ENCODE results near the gene BUD23.

The BUD23 gene

GRCh38 chr7:73704640-73705550 lies 21.5 kb downstream of the BUD23 start:
- TF ChIP-seq CTCF (IDR thresholded peaks at IDR 0.05): no peak

- no peak for TF ChIP-seq CTCF (IDR thresholded peaks at IDR 0.05)
Observed at GRCh38 chr7:73705551-73705920, 22.1 kb downstream of the BUD23 start.

- no peak for TF ChIP-seq CTCF (IDR thresholded peaks at IDR 0.05)
Observed at GRCh38 chr7:73706126-73707044, 23.0 kb downstream of the BUD23 start.

GRCh38 chr7:73707045-73707631 lies 23.7 kb downstream of the BUD23 start:
- TF ChIP-seq CTCF (IDR thresholded peaks at IDR 0.05): no peak

- no peak for TF ChIP-seq CTCF (IDR thresholded peaks at IDR 0.05)
Observed at GRCh38 chr7:73708961-73709549, 25.7 kb downstream of the BUD23 start.

- TF ChIP-seq CTCF (IDR thresholded peaks at IDR 0.05): no peak
Observed at GRCh38 chr7:73712773-73713172, 29.4 kb downstream of the BUD23 start.

Data from LNCAP (cell line).